Activated CD8-positive, alpha-beta memory T cell treated with anti-CD3 and anti-CD28 coated beads, Interleukin-2, amount 50 U/mL, for 24 hours (primary cell): ENCODE measurements around the gene TMEM170B.
"Not testable (repeated sequence)": the region's sequence is repeated elsewhere in the genome, so short reads cannot be mapped to it uniquely, and the experiment has no call there.

Experiments used
- DNase-seq: peaks from one replicate; pipeline ENCODE4 v3.0.0-alpha.2; 2020; ENCODE audit errors: extremely low read depth

Gene TMEM170B

GRCh38 chr6:11528996-11529395 is 8.6 kb upstream of the TMEM170B start:
- no peak for DNase-seq

- no peak for DNase-seq
Measured at GRCh38 chr6:11532097-11532496, 5.5 kb upstream of the TMEM170B start.

DNA sequence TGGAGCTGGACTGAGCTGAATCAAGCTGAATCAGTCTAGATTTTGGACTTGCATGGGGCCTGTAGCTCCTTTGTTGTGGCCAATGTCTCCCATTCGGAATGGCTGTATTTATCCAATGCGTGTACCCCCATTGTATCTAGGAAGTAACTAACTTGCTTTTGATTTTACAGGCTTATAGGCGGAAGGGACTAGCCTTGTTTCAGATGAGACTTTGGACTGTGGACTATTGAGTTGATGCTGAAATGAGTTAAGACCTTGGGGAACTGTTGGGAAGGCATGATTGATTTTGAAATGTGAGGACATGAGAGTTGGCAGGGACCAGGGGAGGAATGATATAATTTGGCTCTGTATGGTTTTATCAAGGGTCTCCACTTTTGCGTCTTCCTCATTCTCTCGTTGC is 3.0 kb upstream of the TMEM170B start:
- no peak for DNase-seq

DNA sequence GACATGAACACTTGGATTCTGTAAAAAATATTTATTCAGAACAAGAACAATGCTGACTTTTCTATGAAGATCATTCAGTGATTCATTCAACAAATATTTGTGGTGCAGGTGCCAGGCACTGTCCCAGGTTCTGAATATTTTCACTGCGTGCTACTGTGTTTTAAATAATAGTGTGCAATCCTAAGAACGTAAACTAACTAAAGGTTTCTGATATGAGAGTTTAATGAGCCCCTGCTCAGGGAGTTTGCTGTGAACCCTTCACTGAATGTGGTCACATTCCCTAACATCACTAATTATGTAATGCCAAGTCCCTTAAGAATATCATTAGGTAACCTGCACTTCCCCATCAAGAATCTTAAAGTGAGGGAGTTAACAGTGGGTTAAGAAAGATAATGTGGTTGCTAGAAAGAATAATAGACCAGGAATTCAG is 1.7 kb upstream of the TMEM170B start:
- no peak for DNase-seq

- DNase-seq, result no peak
Measured at GRCh38 chr6:11536795-11537194, 754 bp upstream of the TMEM170B start.

- no peak for DNase-seq
Measured at GRCh38 chr6:11538052-11538818, 686 bp downstream of the TMEM170B start.

GRCh38 chr6:11538819-11539468 is 1.4 kb downstream of the TMEM170B start:
- no peak for DNase-seq

- DNase-seq, result no peak
Measured at GRCh38 chr6:11542863-11543262, 5.3 kb downstream of the TMEM170B start.

GRCh38 chr6:11543919-11544518 is 6.5 kb downstream of the TMEM170B start:
- no peak for DNase-seq

GRCh38 chr6:11547846-11548245 is 10.3 kb downstream of the TMEM170B start:
- DNase-seq, result not testable (repeated sequence)

DNA sequence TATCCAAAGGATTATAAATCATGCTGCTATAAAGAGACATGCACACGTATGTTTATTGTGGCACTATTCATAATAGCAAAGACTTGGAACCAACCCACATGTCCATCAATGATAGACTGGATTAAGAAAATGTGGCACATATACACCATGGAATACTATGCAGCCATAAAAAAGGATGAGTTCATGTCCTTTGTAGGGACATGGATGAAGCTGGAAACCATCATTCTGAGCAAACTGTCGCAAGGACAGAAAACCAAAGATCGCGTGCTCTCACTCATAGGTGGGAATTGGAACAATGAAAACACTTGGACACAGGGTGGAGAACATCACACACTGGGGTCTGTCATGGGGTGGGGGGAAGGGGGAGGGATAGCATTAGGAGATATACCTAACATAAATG is 11.0 kb downstream of the TMEM170B start:
- DNase-seq, result not testable (repeated sequence)

GRCh38 chr6:11551053-11551452 is 13.5 kb downstream of the TMEM170B start:
- no peak for DNase-seq

DNA sequence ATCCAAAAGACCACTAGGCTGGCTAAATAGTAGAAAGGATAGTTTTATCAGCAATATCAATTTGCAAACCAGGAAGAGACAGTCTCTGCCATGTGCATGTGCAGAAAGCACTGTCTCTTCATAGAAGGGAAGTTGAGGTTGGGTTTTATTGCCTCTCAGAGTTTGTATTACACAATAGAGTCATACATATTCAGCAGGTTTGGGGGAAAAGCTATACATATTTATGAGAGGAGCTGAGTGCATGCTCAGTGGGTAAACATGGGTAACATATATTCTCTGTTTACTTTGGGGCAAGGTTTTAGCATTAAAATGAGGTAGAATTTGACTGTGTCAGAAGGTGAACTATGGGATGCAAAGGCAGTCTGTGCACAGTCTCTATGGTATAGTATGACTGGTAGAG is 14.9 kb downstream of the TMEM170B start:
- no peak for DNase-seq

DNA sequence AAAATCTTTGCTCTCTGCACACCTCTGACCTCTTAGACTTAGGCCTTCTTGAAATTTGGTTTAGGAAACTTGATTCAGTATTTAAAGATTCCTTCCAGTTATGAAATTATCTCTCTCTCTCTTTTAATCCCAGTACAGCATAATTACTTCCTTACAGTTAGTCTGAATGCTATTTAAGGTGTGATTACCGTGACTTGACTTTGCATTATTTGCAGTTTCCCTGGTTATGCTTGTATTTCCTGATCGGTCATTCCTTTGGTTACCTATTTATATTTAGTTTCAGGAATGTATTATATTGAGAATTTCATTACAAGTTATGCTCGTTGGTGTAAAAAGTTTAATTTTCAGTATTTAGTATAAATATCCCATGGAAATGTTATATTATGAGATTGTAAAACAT is 16.3 kb downstream of the TMEM170B start:
- DNase-seq, result no peak

- no peak for DNase-seq
Measured at GRCh38 chr6:11556309-11556708, 18.8 kb downstream of the TMEM170B start.

- no peak for DNase-seq
Measured at GRCh38 chr6:11563793-11564192, 26.2 kb downstream of the TMEM170B start.

- DNase-seq, result no peak
Measured at GRCh38 chr6:11566609-11567008, 29.1 kb downstream of the TMEM170B start.

DNA sequence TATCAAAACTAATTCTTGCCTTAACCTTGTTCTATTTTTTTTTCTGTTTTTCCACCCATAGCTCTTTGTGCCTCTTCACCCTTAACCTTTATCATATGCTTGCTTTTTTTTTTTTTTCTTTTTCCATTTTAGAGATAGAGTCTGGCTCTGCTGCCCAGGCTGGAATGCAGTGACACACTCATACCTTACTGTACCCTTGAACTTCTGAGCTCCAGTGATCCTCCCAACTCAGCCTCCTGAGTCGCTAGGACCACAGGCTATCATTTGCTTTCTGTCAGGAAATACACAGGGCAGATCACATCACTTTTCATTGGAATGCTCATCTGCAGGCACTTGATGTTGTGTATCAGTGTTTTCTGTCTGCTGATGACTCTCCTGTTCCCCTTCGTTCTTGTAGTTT is 33.5 kb downstream of the TMEM170B start:
- DNase-seq, result no peak

DNA sequence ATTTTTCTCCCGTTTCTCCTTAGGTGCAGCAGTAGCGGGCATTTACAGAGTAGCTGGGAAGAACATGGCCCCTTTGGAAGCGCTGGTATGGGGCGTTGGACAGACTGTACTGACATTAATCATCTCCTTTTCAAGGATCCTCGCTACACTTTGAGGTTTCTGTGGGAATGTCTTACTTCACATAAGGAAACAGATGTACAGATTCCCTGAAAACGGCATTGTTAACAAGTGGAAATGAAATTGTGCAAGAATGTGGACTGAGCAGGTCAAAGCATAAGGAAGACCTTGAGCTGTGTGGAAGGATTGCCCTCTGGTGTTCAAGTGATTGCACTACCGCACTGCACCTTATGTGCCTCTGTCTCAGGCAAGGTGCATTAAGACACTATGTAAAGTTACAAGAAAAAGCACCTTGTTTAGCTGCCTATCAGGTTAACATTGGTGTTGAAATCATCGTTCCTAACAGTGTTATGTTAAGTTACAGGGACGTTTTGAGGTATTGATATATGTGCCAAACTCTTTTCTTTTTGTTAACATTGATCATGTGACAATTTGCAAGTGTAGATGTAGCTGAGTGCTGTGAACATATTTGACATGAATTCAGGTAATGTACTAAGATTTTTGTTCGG is 38.0 kb downstream of the TMEM170B start:
- DNase-seq, result no peak

GRCh38 chr6:11580686-11581405 is 43.3 kb downstream of the TMEM170B start:
- no peak for DNase-seq

GRCh38 chr6:11584244-11584643 is 46.7 kb downstream of the TMEM170B start:
- no peak for DNase-seq
